GM19452 (cell line): ENCODE results near the gene FAR2.

Experiments
- ATAC-seq: cut with Tn5 transposase; IDR thresholded peaks from one replicate; pipeline ENCODE4 v1.9.1; 2021; ENCODE audit not compliant: unreplicated experiment

Gene FAR2

DNA sequence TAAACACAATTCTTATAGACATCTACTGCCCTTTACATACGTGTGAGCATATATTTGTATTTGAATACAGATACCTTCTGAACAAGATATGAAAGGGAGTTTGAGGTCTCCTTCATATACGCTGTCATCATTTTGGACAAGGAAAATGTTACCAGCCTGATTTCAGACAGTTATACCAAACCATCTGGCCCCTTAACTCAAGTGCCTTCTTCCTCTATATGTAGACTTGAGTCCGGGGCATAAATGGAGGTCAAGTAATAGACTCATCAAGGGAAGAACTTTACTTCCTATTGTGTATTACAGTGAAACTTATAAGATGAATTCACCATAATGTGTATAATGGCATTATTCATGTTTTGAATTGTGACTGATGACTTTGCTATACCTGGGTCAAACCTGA is 52.2 kb downstream of the FAR2 start:
- ATAC-seq, result no peak

DNA sequence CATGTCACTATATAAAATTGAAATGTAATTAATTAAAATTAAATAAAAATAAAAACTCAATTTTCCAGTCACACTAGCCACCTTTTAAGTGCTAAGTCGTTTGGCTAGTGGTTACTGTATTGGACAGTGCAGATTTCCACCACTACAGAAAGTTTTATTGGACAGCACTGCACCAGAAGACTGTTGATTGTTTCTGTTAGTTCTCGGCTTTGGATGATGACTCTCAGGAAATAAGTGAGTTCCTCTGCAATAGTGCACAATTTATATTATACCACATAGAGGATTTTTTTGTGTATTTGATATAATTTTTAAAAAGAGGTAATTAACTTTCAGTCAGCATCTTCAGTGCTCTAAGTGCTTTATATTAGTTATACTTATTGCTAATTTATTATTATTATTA is 52.7 kb downstream of the FAR2 start:
- ATAC-seq, result no peak

DNA sequence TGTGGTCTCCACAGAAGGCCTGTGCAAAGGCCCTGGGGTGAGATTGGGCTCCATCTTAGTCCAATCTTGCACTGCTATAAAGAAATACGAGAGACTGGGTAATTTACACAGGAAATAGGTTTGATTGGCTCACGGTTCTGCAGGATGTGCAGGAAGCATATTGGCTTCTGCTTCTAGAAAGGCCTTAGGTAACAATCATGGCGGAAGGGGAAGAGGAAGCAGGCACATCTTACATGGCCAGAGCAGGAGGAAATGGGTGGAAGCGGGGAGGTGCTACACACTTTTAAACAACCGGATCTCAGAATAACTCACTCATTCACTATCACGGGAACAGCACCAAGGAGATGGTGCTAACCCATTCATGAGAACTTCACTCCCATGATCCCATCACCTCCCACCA is 55.4 kb downstream of the FAR2 start:
- no peak for ATAC-seq

DNA sequence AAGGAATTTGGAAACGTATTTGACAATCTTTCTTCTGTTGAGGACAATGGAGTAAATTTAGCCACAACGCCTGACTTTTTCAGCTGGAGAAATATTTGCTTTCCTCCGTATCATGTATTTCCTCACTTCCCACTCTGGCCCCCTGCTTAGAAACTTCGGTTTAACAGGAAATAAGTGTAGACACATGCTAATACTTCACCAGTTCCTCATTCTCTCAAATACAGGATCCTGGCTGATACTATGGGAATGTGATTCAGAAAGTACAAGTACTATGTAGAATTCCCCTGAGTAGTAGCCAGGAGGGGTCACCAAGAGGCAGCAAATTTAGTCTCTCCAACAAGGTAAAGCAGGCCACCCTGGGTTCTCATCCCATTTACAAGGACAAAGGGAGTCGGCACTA is 58.0 kb downstream of the FAR2 start:
- no peak for ATAC-seq

DNA sequence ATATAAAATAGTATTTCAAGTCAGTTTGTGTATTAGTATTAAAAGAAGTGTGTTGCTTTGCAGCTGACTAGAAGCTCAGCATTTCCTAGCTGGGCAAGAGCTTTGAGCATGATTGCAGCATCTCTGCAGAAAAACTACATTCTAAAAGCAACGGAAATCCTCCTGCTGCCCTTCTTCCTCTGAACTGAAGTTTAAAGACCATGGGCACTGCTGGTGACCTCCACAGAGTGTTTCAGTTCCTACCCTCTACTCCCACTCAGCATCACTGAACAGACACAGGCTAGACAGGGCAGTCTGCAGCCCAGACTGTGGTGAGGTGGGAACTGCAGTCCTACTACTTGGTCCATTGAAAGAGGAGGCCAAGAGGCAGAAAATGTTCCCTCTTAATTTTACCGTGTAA is 59.0 kb downstream of the FAR2 start:
- no peak for ATAC-seq

DNA sequence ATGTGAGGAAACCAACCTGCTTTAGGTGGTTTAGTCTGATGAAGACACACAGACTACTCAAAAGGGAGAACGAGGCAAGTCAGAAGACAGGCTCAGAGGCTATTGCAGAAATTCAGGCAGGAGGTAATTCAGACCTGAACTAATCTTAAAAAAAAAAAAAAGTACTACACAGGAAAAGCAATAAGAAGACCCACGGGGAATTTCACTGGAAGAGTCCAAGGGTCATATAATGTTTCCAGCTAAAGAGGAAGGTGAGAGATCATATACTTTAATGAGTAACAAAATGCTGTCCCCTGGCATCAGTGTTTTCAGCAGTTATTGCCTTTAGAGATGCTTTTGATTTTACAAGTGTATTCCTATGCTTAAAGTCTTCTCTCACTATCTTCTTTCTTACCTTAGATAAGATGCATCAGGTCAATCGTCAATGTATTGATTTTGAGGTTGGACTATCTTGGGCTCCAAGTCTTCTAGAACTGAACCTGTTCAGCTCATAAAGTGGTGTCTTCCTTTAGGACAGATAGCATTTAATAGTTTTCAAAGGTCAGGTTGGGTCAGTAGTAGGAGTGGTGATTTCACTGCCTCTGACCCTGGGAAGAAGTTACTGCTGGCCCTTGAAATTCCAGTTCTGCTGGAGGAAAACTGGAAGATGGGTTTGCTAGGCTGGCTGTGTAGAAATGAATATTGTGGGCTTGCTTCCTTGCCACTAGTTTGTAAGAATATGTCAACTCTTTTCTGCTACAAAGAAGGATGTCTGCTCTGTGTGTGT is 60.0 kb downstream of the FAR2 start:
- ATAC-seq, result no peak

DNA sequence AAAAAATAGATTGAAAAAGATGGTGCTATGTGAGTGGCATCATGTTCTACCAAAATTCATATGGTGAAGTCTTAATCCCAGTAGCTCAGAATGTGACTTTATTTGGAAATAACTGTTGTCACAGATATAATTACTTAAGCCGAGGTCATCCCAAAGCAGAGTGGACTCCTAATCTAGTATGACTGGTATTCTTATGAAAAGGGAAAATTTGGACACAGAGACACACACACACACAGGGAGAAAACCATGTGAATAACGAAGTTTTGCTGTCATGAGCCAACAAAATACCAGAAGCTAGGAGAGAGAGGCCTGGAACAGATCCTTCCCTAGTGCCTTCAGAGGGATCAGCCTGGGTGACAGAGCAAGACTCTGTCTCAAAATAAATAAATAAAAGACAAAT is 62.6 kb downstream of the FAR2 start:
- no peak for ATAC-seq

DNA sequence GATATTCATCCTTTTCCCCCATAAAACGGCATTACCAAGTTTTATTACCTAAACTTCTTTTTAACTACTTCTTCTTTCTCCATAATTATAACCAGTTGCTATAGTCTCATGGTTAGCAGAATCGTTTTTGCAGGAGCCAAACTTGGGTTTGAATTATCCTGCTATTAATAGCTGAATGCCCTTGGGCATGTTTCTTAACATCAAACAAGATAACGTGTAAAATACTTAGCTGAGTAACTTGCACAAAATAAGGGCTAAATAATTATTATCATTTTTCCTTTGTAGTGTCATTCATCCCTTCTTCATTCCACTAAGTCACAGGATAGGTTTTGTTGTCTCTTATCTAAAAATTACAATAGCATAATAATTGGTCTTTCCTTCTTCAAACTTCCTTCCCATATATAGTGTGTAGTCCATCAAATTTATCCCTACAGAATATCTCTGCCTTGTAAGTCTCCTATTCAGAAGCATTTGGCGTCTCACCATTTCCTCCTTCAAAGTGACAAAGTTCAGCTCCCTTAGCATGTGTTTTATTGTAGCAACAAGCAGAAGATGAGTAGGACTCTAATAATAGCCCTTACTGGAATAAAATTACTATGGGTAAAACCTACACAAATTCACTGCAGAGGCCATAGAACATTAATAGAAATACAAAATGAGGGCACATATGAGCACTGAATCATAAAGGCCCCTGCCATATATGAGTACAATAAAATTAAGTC is 63.8 kb downstream of the FAR2 start:
- no peak for ATAC-seq

DNA sequence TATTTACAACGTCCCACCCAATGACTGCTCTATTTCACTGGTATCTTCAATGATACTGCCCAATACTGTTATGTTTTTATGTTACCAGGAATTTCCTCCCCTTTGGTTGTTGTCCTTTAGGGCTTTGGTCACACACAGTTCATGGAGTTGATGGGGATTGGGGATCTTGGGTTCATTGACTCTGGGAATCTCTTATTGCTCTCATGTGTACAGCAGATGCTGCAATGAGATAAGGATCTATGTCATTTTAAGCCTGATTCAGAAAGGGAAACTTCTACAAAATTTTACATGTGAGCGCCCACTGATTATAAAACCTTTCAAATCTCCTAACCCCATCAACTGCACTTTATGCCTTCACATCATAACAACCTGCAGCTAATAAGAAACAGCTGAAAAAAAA is 67.2 kb downstream of the FAR2 start:
- ATAC-seq, result no peak

DNA sequence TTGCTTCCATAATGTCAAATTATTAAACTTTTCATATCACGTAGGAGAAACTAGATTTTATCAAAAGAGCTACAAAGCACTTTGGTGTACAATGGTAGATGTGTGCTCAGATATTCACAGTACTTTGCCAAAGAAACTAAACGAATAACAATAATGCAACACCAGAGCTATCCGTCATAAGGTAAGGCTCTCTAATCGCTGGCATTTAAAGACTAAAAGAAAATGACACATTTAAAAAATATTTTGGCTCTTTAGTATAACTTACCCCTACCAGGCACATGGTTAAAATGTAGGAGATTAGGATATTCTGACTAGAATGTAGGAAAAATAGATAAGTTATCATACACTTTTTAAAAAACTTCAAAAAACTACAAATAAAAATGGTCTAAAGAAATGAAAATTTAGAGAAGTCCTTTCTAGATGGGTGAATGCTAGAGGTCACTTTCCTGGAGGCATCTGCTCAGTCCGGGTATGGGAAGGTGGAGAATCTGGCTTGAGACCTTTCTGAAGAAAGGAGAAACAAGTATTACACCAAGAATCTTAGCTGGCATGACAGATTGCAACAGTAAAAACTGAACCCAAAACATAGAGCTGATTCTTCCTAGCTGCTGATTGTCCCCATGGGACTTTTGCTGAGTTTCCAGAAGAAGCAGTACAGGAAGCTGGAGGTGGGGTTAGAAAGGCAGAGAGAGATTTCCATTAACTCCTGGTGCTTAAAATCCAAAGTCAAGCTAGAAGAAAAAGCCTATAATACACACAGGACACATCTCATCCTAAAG is 67.9 kb downstream of the FAR2 start:
- no peak for ATAC-seq

DNA sequence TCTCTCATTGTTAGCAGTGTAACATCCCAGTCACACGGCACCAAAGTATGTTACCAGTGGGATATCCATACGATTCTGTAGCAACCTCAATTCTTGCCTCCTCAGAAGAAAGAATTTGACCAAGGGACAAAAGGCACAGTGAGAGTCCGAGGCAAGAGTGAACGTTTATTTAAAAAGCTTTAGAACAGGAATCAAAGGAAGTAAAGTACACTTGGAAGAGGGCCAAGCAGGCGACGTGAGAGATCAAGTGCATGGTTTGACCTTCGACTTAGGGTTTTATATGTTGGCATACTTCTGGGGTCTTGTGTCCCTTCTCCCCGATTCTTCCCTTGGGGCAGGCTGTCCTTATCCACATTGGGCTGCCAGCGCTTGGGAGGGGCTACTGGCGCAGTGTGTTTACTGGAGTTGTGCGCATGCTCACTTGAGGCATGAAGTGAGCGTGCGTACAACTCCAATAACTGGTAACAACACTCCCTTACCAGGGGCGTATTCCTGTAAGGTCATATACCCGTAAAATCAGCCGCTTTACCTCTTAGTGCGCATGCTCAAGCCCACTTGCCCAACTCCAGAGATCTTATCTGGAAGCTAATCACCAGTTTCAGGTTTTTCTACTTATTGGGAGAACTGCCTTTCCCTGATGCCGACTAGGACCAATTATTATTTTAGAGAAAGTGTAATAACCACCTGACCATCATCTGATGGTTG is 71.7 kb downstream of the FAR2 start:
- ATAC-seq, result no peak

DNA sequence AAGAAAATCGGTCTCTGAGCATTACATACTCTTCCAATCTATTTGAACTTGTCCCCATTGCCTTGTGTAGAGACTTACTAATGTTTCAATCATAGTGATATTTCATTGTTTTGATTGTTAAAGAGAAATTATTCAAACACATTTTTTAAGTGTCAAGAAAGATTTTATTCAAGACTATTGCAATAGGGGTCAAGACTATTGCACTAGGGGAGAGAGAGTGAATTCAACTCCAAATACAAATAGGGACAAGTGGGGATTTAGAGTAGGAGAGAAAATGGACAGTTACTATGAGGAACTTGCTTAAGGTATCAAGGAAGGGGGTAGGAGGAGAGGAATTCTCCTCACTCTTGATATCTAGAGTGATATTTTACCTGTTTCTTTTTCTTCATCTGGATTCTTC is 73.1 kb downstream of the FAR2 start:
- ATAC-seq, result no peak

DNA sequence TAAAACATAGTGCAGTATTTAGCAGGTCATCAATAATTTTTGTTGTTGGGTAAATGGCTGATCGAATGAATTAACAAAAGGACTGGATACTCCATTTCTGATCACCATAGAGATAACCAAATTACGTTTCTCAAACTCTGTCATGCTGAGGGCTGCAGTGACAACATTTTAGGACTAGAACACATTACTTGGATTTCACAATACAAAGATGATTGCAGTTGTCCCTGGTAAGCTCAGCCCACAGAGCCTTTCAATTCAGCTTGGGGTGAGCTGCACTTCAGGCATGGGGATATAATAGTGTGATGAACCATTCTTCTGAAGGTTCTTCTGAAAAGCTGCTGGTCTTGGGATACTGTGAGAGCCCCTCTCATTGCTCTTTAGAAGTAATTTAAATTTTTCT is 74.3 kb downstream of the FAR2 start:
- no peak for ATAC-seq

DNA sequence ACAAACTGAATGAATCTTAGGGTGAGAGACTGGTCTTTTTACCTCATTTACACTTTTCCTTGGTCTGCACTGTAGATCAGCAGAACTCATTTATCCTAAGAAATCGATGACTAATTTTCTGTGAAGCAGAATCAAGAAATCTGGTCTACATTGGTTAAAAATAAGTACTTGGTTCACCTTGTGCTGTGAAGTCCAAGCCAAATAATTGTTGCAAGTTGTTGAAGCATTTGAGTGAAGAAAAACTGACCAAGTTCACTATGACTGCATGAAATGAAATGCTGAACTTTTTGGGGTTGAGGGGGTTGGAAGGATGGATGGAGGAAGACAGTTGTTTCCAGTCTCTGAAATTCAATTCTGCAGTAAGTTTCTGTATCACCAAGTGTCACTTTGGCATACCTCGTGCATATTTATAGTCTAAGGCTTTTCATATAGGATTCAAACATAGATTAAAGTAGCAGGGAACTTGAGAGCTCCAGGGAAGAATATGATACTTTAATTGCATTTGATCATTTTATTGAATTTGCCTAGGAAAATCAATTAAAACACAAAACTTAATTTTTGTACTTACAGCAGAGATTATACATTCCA is 75.0 kb downstream of the FAR2 start:
- ATAC-seq, result no peak

DNA sequence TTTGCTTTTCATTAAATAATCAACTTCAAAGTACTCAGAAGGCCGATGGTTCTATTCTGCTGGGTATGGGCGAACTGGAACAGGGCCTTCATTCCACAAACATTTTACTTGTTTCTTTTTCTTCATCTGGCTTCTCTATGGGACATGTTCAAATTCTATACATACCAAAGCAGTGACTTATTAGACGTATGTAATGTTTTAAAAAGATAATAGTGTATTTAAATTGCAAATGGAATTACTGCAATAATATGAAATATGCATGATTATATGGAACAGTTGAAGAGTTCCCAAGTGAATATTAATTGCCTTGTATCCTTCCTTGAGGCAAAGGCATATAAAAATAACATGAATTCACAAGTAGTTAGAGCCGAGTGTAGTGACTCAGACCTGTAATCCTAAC is 75.5 kb downstream of the FAR2 start:
- ATAC-seq, result no peak

DNA sequence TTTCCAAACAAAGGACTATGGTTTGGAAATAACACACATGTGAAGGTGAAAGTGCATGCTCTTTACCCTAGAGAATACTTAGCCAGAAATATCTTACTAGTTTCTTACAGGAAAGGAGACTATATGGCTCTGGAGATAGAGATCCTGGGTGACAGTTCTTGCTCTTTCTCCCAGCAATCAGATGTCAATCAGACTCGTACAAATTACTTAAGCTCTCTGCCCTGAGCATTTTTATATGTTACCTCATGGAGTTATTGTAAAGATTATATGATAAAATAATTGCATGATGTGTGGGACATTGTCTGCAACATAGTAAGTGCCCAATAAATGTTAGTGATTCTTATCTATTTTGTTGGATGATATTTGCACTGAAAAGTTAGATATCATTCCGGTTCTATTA is 76.8 kb downstream of the FAR2 start:
- no peak for ATAC-seq

DNA sequence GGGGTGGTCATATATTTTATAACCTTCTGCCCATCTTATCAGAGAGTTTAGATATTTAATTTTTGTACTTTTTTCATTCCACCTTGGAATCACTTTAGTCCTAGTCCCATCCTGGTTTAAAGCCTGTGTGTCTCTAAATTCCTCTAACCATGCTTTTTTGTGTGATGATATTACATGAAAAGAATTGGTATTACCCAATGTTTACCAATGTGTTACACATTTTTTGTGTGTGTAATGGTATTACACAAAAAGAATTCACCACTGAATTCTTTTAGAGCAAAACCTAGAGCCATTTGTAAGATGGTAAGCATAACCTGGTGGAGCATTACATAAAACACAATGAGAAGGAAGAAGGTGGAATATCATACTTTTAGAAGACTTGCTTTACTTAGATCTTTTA is 77.5 kb downstream of the FAR2 start:
- ATAC-seq, result no peak

DNA sequence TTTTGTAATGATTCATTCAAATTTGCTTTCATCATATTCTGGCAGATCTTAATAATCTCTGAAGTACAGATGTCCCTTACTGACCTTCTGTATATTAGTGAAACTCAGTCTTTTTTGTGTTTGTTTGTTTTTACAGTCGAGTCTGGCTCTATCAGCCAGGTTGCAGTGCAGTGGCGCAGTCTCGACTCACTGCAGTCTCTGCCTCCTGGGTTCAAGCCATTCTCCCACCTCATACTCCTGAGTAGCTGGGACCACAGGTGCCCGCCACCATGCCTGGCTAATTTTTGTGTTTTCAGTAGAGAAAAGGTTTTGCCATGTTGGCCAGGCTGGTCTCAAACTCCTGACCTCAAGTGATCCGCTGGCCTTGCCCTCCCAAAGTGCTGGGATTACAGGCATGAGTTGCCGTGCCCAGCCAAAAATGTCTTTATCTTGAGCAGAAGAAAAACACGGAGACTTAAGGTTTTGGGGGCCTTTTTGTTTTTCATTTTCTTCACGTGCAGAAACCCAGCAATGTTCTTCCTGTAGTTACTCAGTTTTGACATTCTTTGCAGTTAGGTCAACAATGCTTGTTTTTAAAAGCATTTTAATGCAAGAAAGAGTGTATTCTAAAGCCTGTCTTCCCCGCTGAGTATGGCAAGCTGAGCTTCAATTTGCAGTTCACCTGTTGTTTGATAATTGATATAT is 79.5 kb downstream of the FAR2 start:
- no peak for ATAC-seq

DNA sequence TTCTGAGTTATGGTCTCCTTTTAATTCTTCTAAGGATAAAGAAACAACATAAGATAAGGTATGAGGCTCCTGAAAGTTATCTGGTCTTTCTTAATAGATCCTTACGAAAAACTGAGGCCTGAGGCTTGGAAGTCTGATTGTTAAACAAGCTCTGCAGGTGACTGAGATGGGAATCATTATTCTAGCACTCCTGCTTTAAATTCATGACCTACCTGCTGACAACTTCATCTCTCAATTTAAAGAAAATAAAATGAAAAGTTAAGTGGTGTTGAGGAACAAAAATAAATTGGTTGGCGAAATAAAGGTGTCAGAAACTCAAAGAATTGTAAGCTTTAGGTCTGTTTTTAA is 80.1 kb downstream of the FAR2 start:
- ATAC-seq, result no peak

DNA sequence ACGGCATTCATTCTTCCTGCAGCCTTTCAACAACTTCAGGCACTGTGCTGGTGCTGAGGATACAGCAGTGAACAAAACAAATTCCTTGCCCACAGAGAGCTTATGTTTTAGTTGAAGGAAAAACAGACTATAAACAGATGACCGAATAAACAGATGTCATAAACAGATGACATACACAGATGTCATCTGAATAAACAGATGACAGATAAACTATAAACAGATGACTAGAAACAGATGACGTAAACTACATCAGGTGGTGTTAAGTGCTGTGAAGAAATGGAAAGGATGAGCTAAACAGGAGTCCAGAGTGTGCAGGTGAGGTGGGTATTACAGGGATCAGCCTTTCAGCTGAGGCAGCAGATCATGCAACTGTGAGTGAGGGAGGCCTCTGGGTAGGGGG is 80.9 kb downstream of the FAR2 start:
- ATAC-seq, result no peak
